ENCODE data around the gene SERF2.
"Not testable (repeated sequence)": the region's sequence is repeated elsewhere in the genome, so short reads cannot be mapped to it uniquely, and the experiment has no call there.

Gene SERF2

GRCh38 chr15:43791993-43792760 is at the start of gene SERF2:
Gene SERF2, plus strand, starts transcription at chr15:43792320. Its CDS starts 57 bp downstream, at chr15:43792377.
- DNase-seq, result peak; percentile 93 to 95

GRCh38 chr15:43746245-43746902 is 45.7 kb upstream of the SERF2 start, which contains the start of gene PDIA3:
Gene PDIA3, plus strand, starts transcription at chr15:43746438. Its CDS starts 102 bp downstream, at chr15:43746540.
- peak; percentile 65 to 85 for DNase-seq

GRCh38 chr15:43746903-43747309 is 45.2 kb upstream of the SERF2 start:
- not testable (repeated sequence) for DNase-seq

GRCh38 chr15:43748376-43748775 is 43.7 kb upstream of the SERF2 start:
- no peak for DNase-seq

- DNase-seq, result no peak
Observed at GRCh38 chr15:43749690-43750345, 42.3 kb upstream of the SERF2 start.

- no peak for DNase-seq
Observed at GRCh38 chr15:43751885-43752284, 40.2 kb upstream of the SERF2 start.

GRCh38 chr15:43762824-43763223 is 29.3 kb upstream of the SERF2 start:
- DNase-seq, result no peak

GRCh38 chr15:43763819-43764446 is 28.2 kb upstream of the SERF2 start:
- DNase-seq, result no peak

GRCh38 chr15:43769584-43770228 is 22.4 kb upstream of the SERF2 start:
- peak in 1 of 2 experiments; percentile 13 for DNase-seq

- DNase-seq, result no peak
Observed at GRCh38 chr15:43771816-43772215, 20.3 kb upstream of the SERF2 start.

- DNase-seq, result no peak
Observed at GRCh38 chr15:43772624-43773023, 19.5 kb upstream of the SERF2 start.

GRCh38 chr15:43774062-43774461 is 18.1 kb upstream of the SERF2 start:
- no peak for DNase-seq

GRCh38 chr15:43775411-43775965 is 16.6 kb upstream of the SERF2 start:
- DNase-seq, result peak; percentile 29 to 53

- peak in 1 of 2 experiments; percentile 1 for DNase-seq
Observed at GRCh38 chr15:43776101-43776717, 15.9 kb upstream of the SERF2 start.

GRCh38 chr15:43776718-43777266 is 15.3 kb upstream of the SERF2 start, which contains the start of gene ELL3:
Gene ELL3, minus strand, starts transcription at chr15:43776966. Its CDS starts 65 bp downstream, at chr15:43776901.
- peak; percentile 58 to 71 for DNase-seq

- peak; percentile 58 to 71 for DNase-seq
Observed at GRCh38 chr15:43777267-43777914, 14.7 kb upstream of the SERF2 start.

GRCh38 chr15:43779016-43779415 is 13.1 kb upstream of the SERF2 start:
- no peak for DNase-seq

GRCh38 chr15:43789409-43789808 is 2.7 kb upstream of the SERF2 start:
- DNase-seq, result no peak

GRCh38 chr15:43792761-43793476 is 799 bp downstream of the SERF2 start:
- DNase-seq, result no peak

GRCh38 chr15:43793647-43794046 is 1.5 kb downstream of the SERF2 start:
- DNase-seq, result no peak

Measured in NCI-H1930 (cell line).